Epidermal melanocyte (primary cell): ENCODE results near the gene AP3B1.
"Not testable (repeated sequence)": the region's sequence is repeated elsewhere in the genome, so short reads cannot be mapped to it uniquely, and the experiment has no call there.

Experiments used
- DNase-seq: peaks from one replicate; pipeline ENCODE4 v3.0.0; 2011; ENCODE audit warnings: low spot score; ENCODE audit not compliant: insufficient read length

Gene AP3B1

DNA sequence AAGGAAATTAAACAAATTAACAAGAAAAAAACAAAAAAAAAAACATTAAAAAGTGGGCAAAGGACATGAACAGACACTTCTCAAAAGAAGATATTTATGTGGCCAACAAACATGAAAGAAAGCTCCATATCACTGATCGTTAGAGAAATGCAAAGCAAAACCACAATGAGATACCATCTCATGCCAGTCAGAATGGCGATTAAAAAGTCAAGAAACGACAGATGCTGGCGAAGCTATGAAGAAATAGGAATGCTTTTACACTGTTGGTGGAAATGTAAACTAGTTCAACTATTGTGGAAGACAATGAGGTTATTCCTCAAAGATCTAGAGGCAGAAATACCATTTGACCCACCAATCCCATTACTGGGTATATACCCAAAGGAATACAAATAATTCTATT lies 223.8 kb downstream of the AP3B1 start:
- DNase-seq: not testable (repeated sequence)

DNA sequence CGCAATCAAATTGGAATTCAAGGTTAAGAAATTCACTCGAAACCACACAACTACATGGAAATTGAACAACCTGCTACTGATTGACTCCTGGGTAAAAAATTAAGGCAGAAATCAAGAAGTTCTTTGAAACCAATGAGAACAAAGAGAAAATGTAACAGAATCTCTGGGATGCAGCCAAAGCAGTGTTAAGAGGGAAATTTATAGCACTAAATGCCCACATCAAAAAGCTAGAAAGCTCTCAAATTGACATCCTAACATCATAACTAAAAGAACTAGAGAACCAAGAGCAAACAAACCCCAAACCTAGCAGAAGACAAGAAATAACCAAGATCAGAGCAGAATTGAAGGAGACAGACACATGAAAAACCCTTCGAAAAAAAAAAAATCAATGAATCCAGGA lies 226.9 kb downstream of the AP3B1 start:
- DNase-seq: not testable (repeated sequence)

DNA sequence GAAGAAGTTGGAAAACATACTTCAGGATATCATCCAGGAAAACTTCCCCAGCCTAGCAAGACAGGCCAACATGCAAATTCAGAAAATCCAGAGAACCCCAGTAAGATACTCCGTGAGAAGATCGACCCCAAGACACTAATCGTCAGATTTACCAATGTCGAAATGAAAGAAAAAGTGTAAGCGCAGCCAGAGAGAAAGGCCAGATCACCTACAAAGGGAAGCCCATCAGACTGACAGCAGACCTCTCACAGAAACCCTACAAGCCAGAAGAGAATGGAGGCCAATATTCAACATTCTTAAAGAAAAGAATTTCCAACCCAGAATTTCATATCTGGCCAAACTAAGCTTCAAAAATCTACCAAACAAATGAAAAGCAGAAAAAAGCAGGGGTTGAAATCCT lies 227.8 kb downstream of the AP3B1 start:
- DNase-seq: not testable (repeated sequence)

GRCh38 chr5:78065663-78066062 lies 228.8 kb downstream of the AP3B1 start:
- no peak for DNase-seq

DNA sequence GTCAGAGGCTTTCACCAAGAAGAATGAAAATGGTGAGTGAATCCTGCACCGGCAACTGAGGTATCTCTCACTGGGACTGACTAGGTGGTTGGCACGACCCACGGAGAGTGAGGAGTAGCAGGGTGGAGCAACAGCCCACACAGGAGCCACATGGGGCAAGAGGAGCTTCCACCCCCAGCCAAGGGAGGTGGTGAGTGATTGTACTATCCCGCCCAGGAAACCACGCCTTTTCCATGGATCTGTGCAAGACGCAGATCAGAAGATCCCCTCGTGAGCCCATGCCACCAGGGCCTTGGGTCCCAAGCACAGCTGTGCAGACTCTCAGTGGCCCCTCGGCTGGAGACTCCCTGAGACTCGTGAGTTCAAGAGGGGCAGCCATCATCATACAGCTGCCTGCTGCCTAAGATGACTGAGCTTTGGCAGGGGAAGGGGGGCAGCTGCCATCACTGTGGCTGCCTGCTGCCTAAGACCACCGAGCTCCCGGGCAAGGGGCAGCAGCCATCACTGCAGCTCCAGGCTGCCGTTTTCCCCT lies 229.5 kb downstream of the AP3B1 start:
- DNase-seq: no peak

DNA sequence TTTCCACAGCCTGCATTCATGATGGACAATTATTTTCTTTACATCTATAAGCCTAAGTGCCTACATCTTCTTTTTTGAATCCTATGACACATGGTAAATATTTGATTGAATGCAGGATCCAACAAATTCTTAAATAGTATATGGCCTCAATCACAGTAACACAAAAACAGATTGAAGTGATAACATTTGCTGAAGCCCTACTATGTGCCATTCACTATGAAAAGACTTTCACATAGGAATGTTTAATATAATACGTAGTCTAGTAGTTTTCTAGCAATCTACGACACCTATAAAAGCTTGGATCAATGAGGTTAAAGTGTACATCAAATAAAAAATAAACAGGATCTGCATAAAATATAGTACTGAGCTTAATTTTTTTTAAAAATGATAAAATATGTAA lies 231.0 kb downstream of the AP3B1 start:
- DNase-seq: no peak

- no peak for DNase-seq
These were observed 231.9 kb downstream of the AP3B1 start for GRCh38 chr5:78062645-78063044.

DNA sequence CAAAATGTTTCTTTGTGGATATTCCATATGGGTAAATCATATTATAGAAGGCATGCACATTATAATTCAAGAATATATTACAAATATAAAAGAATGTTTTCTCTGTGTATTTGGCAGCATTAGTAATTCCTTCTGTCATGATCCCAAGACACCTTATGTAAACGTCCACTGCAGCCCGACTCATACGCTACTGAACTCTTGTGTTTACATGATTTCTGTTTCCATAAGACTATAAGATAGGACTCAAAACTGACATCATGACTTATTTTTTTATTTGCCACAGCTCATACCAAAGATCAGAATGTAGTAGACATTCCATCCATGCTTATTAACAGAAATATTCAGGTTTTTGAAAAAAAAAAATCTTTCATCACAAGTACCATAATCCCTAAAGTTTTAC lies 234.1 kb downstream of the AP3B1 start:
- no peak for DNase-seq

- DNase-seq: no peak
These were observed 235.9 kb downstream of the AP3B1 start for GRCh38 chr5:78058625-78059024.

- DNase-seq: no peak
These were observed 237.5 kb downstream of the AP3B1 start for GRCh38 chr5:78056901-78057514.

GRCh38 chr5:78056053-78056452 lies 238.4 kb downstream of the AP3B1 start:
- no peak for DNase-seq

GRCh38 chr5:78050888-78051287 lies 243.6 kb downstream of the AP3B1 start:
- no peak for DNase-seq

- DNase-seq: not testable (repeated sequence)
These were observed 247.7 kb downstream of the AP3B1 start for GRCh38 chr5:78046823-78047222.

GRCh38 chr5:78046006-78046405 lies 248.5 kb downstream of the AP3B1 start:
- no peak for DNase-seq

- DNase-seq: no peak
These were observed 252.7 kb downstream of the AP3B1 start for GRCh38 chr5:78041805-78042204.

DNA sequence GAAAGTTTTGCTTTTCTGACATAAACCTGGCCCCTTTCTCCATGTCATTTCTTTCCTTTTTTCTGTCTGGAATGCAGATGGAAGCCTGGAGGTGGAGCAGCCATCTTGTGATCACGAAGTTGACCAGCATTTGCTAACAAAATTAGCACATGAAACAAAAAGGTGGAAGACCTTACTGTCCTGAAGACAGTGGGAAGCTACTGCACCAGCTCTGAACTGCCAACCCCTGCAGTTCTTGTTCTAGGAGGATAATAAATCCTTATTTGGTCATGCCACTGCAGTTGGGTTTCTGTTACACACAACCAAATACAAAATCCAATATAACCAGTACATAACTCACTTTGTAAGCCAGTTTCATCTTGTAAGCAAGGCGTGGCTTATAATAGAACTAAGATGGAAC lies 269.0 kb downstream of the AP3B1 start:
- DNase-seq: no peak

GRCh38 chr5:78019744-78020143 lies 274.8 kb downstream of the AP3B1 start:
- no peak for DNase-seq

GRCh38 chr5:78016863-78017529 lies 277.5 kb downstream of the AP3B1 start:
- no peak for DNase-seq

DNA sequence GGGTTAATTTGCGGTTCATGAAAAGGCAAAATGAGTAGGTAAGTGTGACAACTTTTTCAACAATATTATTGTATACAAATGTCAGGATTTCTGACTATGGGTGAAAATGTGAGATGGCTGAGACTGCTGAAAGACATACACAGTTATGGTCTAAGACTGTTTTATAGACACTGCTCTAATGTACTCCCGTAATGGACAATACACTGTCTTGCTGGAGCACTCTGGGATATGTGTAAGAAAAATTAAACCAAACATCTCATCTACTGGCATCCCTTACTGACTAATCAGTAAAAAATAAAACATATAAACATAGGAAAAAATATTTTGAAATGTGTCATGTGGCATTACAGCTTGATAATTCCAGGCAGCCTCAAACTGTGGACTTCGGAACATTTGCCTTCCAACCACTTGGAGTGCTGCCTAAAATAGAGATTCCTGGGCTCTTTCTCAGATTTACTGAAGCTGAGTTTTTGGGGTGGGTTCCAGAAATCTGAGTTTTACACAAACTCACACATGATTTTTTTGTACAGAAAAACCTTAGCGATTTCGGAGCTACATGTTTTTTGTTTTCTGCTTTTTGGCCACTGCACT lies 284.5 kb downstream of the AP3B1 start:
- no peak for DNase-seq

- no peak for DNase-seq
These were observed 286.0 kb downstream of the AP3B1 start for GRCh38 chr5:78008356-78008967.

- no peak for DNase-seq
These were observed 287.3 kb downstream of the AP3B1 start for GRCh38 chr5:78007233-78007632.

- no peak for DNase-seq
These were observed 288.0 kb downstream of the AP3B1 start for GRCh38 chr5:78006449-78006848.
